IPS-15b (cell line): ENCODE results near the gene URGCP.

Source experiments
- H3K27me3 ChIP-seq: one replicate; pipeline ENCODE4 v1.6.1; 2013; ENCODE audit warnings: low read length; ENCODE audit not compliant: control insufficient read depth, insufficient read depth
- H3K36me3 ChIP-seq: one replicate; pipeline ENCODE4 v1.6.1; 2013; ENCODE audit warnings: low read length; ENCODE audit not compliant: control insufficient read depth, insufficient read depth
- H3K4me1 ChIP-seq: one replicate; pipeline ENCODE4 v1.6.1; 2013; ENCODE audit warnings: mild to moderate bottlenecking, low read length; ENCODE audit not compliant: control insufficient read depth, insufficient read depth
- H3K4me3 ChIP-seq: one replicate; pipeline ENCODE4 v1.5.1; 2013; ENCODE audit warnings: low read depth, low read length
- H3K9ac ChIP-seq: one replicate; pipeline ENCODE4 v1.6.1; 2013; ENCODE audit warnings: low read depth, mild to moderate bottlenecking, low read length
- H3K9me3 ChIP-seq: one replicate; pipeline ENCODE4 v1.6.1; 2013; ENCODE audit warnings: mild to moderate bottlenecking, low read length; ENCODE audit not compliant: control insufficient read depth, insufficient read depth

URGCP gene

DNA sequence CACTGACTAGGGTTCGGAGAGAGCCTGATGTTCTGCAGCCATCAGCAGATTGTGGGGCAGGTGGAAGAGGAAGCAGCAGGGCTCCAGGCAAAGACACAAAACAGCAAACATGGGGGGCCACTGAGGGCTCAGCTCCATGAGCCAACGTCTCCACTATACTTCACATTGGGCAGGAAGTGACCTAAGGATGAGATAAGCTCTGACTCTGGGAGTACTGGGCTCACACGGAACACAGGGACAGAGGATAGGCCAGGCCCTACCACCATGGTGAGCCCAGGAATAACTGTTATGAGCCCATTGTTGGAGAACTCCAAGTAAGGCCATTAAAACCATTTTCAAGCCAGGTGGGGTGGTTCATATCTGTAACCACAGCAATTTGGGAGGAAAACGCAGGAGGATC lies 22.2 kb downstream of the URGCP start:
- Histone ChIP-seq H3K4me3 (no peak overlapping the region), H3K27me3 (no peaks in the 10 kb centered on the region), H3K36me3 (peaks cover 14% of the 10 kb centered on the region), H3K4me1 (peaks cover 4% of the 10 kb centered on the region), H3K9me3 (no peaks in the 10 kb centered on the region), H3K9ac (no peak overlapping the region)

DNA sequence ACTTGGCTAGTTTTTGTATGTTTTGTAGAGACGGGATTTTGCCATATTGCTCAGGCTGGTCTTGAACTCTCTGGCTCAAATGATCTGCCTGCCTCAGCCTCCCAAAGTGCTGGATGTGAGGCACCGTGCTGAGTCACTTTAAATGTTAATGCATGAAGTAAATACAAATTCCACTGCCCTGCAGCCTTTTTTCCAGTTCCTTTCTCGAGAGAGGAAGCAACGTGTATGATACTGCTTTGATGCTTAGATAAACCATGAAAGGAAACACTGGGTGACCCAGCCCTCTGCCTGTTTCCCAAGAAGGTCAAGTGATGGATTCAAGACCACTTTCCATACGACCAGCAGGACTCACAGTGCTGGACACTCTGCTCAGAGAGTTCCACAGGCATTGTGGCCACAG lies 25.8 kb downstream of the URGCP start:
- Histone ChIP-seq H3K36me3 (peaks cover 44% of the 10 kb centered on the region), H3K4me3 (no peak overlapping the region), H3K4me1 (peaks cover 4% of the 10 kb centered on the region), H3K27me3 (no peaks in the 10 kb centered on the region), H3K9me3 (no peaks in the 10 kb centered on the region), H3K9ac (no peak overlapping the region)

DNA sequence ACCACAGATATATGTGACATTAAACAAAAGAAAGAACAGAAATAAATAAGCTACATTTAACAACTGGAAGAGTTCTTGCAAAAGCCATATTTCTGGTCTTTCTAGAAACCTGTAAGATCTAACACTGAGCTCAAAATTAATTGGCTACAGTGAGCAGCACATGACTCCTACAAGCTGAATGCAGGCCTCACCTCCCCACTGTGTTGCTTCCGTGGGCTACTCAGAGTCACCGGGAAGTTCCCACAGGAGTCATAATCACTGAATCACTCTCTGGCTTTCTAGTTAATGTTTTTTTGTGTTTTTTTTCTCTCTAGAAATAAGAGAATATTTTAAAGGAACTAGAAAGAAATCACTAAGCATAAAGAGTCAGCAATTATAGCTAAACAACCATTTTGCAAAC lies 26.9 kb downstream of the URGCP start:
- Histone ChIP-seq H3K9ac (no peak overlapping the region), H3K36me3 (peaks cover 44% of the 10 kb centered on the region), H3K4me3 (no peak overlapping the region), H3K27me3 (no peaks in the 10 kb centered on the region), H3K4me1 (peaks cover 4% of the 10 kb centered on the region), H3K9me3 (no peaks in the 10 kb centered on the region)

DNA sequence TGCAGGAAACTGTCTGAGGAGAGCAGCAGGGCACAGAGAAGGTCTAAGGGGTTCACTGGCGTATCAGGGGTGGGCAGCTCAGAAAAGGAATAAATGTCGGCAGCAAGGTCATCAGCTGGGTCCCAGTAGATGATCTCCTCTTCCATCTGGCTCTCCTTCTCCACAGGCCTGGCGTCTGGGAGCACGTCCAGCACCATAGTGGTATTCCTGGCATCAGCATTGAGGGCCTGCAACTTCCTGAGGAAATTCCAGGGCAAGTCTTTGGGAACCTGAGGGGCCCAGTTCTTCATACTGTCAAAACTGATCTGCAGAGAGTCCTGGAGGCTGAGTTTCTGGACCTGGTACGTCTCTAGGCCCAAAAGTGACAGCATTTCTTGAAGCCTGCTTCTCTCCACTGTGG lies 27.5 kb downstream of the URGCP start:
- Histone ChIP-seq H3K27me3 (no peaks in the 10 kb centered on the region), H3K9me3 (no peaks in the 10 kb centered on the region), H3K9ac (no peak overlapping the region), H3K4me3 (no peak overlapping the region), H3K36me3 (peaks cover 40% of the 10 kb centered on the region), H3K4me1 (peaks cover 4% of the 10 kb centered on the region)

DNA sequence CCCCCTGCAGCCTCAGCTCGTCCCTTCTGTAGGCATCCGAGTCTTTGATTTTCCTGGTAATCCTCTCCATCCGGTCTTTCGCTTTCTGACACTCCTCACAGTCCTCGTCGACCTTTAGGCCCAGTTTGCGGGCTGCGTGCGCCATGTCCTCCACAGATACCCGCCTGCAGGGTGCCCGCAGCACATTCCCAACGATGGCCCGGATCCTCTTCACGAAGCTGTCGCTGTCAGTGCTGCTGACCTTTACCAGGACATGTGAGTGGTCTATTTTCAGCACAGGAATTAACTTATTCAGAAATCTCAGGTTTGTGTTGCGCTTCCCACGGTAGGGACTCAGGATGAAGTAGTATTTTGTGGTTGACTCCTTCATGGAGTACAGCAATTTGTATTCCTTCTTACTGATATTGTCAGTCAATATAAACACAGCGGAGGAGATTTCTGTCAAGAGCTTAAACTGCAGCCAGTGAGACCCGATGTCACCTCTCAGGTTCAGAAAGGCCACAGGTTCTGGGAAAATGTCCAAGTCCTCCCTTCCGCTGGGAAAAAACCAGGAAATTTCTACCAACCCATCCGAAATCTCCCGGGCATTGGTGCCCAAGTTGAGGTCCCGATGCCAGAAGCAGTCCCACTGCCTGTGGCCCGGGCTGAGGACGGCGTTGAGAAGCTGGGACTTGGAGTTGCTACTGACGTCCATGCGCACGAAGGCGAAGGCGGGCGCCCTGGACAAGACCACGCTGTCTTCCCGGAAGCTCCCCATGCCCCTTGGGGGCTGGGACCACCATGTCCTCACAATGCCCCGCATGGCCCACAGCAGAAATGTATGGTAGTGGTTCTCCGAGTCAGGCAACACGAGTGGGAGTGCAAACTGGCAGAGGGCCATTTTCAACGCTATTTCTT lies 28.2 kb downstream of the URGCP start:
- peaks cover 4% of the 10 kb centered on the region for H3K4me1 ChIP-seq
- no peak overlapping the region for H3K9ac ChIP-seq
- peaks cover 40% of the 10 kb centered on the region for H3K36me3 ChIP-seq

DNA sequence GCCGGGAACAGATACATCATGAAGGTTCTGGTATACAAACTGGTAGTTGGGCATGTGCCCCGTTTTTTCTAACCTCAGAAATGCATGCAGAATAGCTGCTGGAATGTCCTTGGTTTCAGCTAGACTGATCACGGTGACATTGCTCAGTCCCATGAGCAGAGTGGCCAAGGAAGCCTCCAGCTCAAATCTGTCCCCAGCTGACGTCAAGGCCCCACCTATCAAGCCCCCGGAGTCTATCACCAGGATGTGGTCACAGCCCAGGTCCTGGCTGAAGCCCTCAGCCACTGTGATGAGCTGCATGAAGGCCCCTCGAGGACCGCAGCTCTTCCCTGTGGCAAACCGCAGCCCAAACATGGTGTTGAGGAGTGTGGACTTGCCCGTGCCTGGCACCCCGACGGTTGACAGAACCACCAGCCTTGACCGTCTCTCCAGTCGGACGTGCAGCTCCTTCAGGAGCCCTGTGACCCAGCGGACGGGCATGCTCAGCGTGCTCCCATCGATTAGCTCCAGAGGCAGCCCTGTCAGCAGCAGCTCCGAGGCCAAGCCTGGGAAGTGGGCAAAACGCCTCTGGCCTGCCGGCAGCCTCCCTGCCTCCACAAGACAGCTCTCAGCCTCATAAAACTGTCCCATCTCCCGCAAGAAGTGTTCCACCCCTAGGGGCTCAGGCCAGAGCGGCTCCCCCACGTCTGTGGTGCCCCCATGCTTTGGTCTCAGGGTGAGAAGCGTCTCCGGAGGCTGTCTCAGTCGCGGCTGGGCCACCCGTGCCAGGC lies 29.2 kb downstream of the URGCP start:
- Histone ChIP-seq H3K9me3 (no peaks in the 10 kb centered on the region), H3K27me3 (no peaks in the 10 kb centered on the region), H3K4me3 (no peak overlapping the region), H3K4me1 (peaks cover 4% of the 10 kb centered on the region), H3K9ac (no peak overlapping the region), H3K36me3 (peaks cover 40% of the 10 kb centered on the region)

More for the DNA sequence above, 28.2 kb downstream of the URGCP start:
- Histone ChIP-seq H3K4me3 (no peak overlapping the region), H3K9me3 (no peaks in the 10 kb centered on the region), H3K27me3 (no peaks in the 10 kb centered on the region)

DNA sequence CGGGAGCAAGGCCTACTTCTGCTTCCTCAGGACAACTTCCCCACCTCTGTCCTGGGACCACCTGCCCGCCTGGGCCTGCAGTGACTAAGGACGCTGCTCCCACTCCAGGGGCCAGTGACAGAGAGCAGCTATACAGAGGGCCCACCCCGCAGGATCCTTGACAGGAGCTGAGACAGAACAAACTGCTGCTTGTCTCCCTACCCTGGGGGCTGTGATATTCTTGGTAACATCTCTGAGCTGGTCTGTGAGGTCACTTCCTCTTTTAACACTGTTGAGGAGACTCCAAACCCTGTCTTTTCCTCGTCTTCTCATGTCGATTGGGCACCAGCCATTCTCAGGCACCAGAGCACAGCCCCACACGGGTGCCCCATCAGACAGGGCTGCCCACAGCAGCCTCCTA lies 30.2 kb downstream of the URGCP start:
- Histone ChIP-seq H3K9ac (no peak overlapping the region), H3K36me3 (peaks cover 37% of the 10 kb centered on the region), H3K27me3 (no peaks in the 10 kb centered on the region), H3K9me3 (no peaks in the 10 kb centered on the region), H3K4me3 (no peak overlapping the region), H3K4me1 (peaks cover 9% of the 10 kb centered on the region)

DNA sequence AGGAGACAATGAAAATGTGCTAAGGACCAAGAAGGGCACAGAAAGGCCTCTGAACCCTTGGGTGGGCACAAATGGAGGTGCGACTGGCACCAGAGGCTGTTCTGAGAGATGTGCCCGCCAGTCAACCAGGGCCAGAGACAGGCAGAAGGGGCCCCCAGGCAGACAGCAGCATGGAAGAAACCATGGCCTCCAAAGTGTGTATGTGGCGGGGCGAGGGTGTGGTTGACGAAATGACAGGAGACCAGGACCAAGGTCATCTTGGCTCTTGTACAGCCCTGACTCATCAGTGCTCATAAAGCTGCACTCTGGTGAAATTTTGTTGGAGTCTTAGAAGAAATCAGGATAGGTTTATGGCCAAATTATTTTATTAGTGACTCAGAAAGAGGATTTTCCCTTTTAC lies 33.1 kb downstream of the URGCP start:
- no peak overlapping the region for H3K9ac ChIP-seq
- H3K27me3 ChIP-seq = no peaks in the 10 kb centered on the region
- H3K9me3 ChIP-seq = no peaks in the 10 kb centered on the region
- peaks cover 24% of the 10 kb centered on the region for H3K36me3 ChIP-seq
- no peak overlapping the region for H3K4me3 ChIP-seq
- H3K4me1 ChIP-seq = peaks cover 10% of the 10 kb centered on the region

DNA sequence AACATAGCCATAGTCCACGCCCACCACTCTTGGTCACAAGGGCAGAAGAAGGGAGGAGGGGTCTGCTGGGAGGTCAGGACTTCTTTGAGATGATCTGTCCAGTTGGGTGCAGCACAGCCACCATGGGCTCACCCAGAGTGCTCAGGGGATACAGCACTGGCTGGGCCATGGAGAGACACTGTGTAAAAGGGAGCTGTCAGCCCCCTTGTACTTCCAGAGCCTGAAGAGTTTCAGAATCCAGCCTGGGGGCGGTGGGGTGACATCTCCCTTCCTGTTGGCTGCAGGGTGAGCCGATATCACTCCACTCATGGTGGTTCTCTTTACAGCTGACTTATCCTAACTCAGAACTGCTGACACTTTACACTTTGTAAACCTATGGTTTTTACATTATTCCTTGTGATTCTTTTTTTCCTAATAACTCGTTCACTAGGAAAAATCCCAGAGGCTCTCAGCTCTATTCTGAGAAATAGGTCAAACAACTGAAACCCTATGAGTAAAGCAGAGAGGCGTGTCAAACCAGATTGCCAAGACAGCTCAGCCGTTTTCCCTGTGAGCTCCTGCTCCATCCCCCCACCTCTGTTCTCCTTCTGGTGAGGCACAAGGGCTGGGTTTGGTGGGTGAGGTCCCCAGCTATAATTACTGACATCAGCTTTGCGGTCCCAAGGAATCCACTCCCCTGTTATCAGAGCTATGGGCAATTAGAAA lies 33.8 kb downstream of the URGCP start:
- Histone ChIP-seq H3K9me3 (no peaks in the 10 kb centered on the region), H3K4me3 (no peak overlapping the region), H3K27me3 (no peaks in the 10 kb centered on the region), H3K4me1 (peaks cover 10% of the 10 kb centered on the region), H3K9ac (no peak overlapping the region), H3K36me3 (peaks cover 16% of the 10 kb centered on the region)

DNA sequence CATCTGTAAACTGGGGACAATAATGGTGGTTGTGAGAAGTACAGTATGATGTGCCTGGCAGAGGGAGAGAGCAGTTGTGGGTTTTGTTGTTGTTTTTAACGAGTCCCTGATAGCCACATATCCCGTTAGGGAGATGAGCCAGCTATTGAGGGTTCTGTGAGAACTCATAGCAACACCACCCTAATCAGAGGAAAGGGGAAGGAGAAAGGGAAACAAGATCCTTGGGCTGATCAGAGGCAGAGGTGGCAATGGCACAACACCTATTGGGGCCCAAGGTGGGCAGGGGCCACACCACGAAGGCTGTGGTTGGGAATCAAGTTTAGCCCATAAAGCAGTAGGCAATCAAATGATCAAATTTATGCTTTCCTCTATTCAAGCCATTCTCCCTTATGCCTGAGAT lies 35.3 kb downstream of the URGCP start:
- H3K4me1 ChIP-seq = peaks cover 10% of the 10 kb centered on the region
- H3K9ac ChIP-seq = no peak overlapping the region
- H3K36me3 ChIP-seq = peaks cover 14% of the 10 kb centered on the region
- no peaks in the 10 kb centered on the region for H3K9me3 ChIP-seq
- H3K4me3 ChIP-seq = no peak overlapping the region
- no peaks in the 10 kb centered on the region for H3K27me3 ChIP-seq

DNA sequence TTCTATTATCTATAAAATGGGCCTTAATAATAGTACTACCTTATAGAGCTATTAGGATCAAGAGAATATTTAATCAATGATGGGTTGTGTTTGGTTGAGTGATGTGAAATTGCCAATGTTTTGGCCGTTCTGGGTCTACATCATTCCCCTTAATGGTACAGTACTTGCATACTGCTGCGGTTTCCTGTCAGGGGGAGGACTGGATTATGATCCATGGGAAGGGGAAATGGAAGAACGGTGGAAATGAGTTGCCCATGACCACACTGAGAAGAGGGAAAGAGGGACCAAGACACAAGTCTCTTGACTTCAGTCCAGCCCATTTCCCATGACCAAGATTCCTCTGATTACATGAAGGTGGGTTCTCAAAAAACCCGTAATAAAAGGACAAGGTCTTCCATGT lies 36.1 kb downstream of the URGCP start:
- Histone ChIP-seq H3K4me1 (peaks cover 10% of the 10 kb centered on the region), H3K27me3 (no peaks in the 10 kb centered on the region), H3K4me3 (no peak overlapping the region), H3K9ac (no peak overlapping the region), H3K36me3 (peaks cover 9% of the 10 kb centered on the region), H3K9me3 (no peaks in the 10 kb centered on the region)
